Measurements from ENCODE around the gene ARHGEF40.

ARHGEF40 gene

GRCh38 chr14:21060614-21061346 is 9.3 kb upstream of the ARHGEF40 start:
- no peak for ATAC-seq
- DNase-seq: no peak

DNA sequence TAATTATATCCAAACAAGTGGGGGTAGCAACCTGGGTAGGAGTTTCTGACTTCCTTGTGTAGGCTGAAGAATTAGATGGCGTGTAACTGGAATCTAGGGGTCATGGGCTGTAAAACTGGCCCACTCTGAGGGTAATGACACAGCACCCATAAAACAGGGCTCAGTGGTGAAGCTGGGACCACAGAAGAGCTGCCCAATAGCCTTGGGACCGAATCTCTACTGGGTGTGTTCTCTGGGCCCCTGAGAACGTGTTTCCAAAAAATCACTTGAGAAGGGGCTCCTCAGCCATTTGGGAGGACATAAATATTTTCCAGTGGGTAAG is 8.8 kb upstream of the ARHGEF40 start:
- no peak for ATAC-seq
- no peak for DNase-seq

DNA sequence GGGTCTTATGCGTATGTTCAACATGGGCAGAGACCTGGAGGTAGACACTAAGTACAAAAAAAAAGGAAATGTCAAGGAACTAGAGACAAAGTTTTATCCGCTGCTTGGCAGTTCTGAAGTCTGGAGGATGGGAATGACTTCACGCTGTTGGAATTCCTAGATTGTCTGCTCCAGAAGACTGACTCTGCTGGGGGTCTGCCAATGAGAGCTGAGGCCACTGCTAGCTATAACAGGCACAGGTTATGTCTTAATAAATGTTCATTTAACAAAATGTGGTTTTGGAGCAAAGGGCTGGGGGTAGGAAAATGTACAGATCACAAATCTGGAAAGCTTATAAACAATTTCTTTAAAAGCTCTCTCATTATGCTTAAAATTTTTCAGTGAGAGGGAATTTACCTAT is 6.6 kb upstream of the ARHGEF40 start:
- DNase-seq (no peak), ATAC-seq (no peak)

DNA sequence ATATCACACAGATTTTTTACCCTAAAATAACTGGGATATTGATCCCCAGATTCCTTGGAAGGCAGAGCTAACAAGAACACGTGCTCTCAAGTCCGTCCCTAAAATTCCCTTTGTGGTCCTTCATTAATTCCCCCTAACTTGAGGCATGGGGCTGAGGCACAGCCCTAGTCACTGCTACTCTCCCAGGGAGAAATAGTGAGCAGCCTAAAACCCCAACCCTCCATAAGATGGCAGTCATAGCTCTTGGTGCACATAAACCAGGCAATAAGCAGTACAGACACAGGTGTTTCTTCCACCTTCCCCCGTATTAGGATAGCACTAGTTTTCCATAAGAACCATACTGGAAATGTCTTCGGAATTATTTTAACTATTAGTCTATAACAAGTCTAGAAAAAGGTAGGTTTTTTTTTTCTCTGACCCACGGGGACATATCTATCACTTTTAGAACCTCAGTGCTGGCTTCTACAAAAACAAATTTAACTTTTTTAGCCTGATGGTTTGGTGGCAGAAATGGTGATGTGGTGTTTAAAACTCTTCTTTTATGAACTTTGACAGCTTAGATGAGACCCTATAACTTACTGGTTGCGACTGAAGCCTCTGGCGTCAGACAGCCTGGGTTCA is 3.1 kb upstream of the ARHGEF40 start:
- DNase-seq (no peak), ATAC-seq (no peak)

GRCh38 chr14:21068521-21069387 is 1.4 kb upstream of the ARHGEF40 start:
- ATAC-seq (peak; percentile 53), DNase-seq (peak; percentile 57)

DNA sequence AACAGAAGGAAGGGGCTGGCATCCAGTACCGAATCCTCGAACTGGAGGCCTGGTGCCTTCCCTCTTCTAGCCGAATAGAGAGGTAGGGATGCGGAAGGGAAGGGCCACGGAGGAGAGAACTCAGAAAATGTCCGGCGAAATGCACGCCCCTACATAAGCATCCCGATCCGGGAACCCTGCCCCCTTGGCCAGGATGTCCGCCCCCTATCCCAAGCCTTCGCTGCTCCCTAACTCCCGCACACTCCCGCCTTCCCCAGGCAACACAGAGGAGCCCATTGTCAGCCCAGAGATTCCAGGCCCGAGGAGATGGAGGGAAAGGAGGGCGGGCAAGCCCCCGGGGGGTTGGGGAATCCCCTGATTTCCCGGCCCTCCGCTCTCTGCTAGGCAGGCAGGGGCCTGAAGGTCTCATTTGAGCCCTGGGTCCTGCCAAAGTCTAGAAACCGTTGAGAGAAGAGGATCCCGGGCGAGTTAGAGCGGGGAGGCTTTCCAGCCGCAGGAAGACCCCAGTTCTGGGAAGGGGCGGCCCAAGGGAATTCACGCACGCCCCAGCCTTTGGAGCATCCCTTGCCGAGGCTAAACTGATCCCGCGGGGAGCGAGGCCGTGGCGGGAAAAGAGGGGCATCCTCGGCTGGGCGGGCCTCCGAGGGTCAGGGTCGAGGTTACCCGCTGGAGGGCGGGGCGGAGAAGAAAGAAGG is 569 bp upstream of the ARHGEF40 start:
- no peak for DNase-seq
- ATAC-seq: no peak

DNA sequence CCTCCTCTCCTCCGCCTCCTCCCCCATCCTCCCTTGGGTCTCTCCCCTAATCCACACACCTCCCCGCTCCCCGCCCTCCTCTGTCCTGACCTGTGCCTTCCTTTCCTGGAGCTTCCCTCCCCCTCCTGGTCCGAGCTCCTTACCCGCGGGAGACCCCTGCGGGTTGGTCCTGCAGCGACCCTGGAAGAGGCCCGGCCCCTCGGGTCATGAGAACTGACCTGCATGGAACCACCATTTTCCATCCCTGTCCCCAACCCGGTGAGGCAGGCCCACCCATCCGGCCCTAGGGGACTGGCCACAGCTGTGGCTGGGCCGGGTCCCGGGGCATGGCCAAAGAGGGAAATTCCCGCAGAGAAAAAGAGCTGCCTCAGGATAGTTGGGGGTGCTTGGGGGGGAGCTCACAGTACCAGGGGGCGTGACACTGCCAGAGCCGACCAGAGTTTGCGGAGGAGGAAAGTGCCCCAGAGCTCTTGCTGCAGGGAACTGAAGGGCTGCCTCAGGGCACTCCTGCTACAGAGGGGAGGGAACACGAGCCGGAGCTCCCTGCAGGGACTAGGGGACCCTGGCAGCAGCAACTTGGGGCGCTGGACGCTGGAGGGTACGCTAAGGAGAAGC is 613 bp downstream of the ARHGEF40 start:
- DNase-seq (no peak), ATAC-seq (peak; percentile 28)

DNA sequence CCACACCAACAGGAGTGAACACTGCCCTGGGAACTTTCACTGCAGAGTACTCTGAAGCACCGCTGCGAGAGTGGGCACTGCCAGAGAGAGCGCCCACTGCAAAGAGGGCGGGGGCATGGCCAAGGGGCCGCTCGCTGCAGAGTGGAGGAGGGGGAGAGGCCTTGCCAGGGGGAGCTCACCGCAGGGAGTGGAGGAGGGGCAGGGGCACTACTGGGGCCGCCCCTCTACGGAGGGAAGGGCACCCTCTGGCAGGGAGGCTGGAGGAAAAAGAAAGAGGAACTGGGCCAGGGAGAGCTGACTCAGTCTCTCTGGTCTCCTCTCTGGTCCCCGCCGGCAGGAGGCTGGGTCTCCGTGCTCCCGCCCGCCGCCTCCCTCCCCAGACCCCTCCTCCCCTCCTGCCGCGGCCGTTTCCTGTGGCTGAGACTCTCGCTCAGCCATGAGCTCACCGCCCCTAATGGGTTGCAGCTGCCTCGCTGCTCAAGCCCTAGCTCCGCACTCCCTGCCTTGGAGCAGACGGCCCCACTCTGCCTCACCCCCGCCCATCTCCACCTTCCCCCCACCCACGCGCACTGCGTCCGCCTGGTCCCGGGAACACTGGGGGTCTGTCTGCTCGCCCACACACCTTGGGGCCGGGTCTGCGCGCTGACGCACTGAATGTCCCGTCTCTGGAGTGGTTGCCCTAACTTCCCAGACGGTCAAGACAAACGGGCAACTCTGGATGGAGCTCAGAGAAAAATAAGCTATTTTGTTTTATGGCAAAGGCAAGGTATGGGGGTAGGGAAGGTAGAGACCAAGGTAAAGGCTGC is 1.3 kb downstream of the ARHGEF40 start:
- DNase-seq (peak; percentile 78), ATAC-seq (peak; percentile 75)

DNA sequence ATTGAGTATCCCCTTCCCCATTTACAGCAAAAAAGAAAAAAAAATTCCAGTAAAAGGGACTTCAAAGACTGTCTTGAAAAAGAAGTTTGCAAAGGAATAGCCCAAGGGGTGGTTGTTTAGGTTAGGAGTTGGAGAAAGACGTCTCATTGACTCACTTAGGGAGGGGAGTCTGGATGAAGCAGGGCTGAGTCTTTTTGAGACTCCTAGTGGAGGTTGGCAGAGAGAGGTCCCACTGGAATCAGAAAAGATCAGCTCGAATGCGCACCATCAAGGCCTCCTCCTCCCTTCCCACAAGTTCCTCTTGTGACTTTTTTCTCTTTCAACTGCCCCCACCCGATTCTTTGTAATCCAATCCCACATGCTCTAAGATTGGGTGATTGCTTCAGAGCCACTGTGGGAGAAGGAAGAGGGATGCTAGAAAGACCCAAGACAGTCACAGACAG is 1.9 kb downstream of the ARHGEF40 start:
- no peak for DNase-seq
- ATAC-seq: no peak

GRCh38 chr14:21072781-21073339 is 2.8 kb downstream of the ARHGEF40 start:
- no peak for ATAC-seq
- no peak for DNase-seq

GRCh38 chr14:21073921-21074320 is 3.8 kb downstream of the ARHGEF40 start:
- no peak for ATAC-seq
- no peak for DNase-seq

- no peak for ATAC-seq
These were observed 4.5 kb downstream of the ARHGEF40 start for GRCh38 chr14:21074398-21075272.

GRCh38 chr14:21075719-21076437 is 5.8 kb downstream of the ARHGEF40 start:
- DNase-seq: no peak
- ATAC-seq: no peak

More at GRCh38 chr14:21074398-21075272, 4.5 kb downstream of the ARHGEF40 start:
- DNase-seq: no peak

GRCh38 chr14:21077672-21078071 is 7.6 kb downstream of the ARHGEF40 start:
- no peak for DNase-seq
- no peak for ATAC-seq

GRCh38 chr14:21078287-21078686 is 8.2 kb downstream of the ARHGEF40 start:
- ATAC-seq (no peak), DNase-seq (no peak)

GRCh38 chr14:21078726-21079125 is 8.6 kb downstream of the ARHGEF40 start:
- ATAC-seq (no peak), DNase-seq (no peak)

GRCh38 chr14:21081521-21082142 is 11.5 kb downstream of the ARHGEF40 start:
- DNase-seq (no peak), ATAC-seq (no peak)

DNA sequence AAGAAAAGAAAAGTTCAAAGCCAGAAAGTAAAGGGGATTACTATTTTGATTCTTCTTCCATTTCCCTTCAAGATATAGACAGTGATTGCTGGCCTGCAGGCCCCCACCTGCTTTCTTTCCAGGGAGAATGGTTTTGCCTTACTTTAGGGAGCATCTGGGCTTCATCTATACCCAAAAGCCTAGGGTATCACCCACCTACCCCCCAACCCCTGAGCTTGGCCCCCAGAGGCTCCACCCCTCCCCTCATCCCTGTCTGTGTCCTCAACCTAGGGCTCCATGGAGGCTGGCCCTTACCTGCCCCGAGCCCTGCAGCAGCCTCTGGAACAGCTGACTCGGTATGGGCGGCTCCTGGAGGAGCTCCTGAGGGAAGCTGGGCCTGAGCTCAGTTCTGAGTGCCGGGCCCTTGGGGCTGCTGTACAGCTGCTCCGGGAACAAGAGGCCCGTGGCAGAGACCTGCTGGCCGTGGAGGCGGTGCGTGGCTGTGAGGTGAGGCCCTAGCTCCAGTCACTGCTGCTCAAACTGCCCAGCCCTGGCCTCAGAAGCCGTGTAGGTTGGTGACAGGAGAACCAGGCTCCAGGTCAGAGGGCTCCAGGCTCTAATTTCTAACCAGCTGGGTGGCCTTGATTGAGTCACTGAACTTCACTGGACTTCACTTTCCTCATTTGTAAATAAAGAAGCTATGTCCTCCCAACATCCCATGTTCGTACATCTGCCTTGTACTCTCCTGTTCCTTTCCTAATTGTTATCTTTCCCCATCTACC is 13.6 kb downstream of the ARHGEF40 start:
- no peak for ATAC-seq
- no peak for DNase-seq

Data from stimulated activated naive CD8-positive, alpha-beta T cell treated with anti-CD3 and anti-CD28 coated beads, Interleukin-15, Interleukin-2, amounts not matched to agents 100 U/mL and 50 U/mL, for 24 hours (primary cell).